Ammon's horn (tissue), 1 donor: ENCODE measurements around the gene COL23A1.

Experiments used
- DNase-seq: peaks from one replicate; pipeline ENCODE4 v3.0.0-alpha.2; 2016; ENCODE audit warnings: low spot score

Gene COL23A1

DNA sequence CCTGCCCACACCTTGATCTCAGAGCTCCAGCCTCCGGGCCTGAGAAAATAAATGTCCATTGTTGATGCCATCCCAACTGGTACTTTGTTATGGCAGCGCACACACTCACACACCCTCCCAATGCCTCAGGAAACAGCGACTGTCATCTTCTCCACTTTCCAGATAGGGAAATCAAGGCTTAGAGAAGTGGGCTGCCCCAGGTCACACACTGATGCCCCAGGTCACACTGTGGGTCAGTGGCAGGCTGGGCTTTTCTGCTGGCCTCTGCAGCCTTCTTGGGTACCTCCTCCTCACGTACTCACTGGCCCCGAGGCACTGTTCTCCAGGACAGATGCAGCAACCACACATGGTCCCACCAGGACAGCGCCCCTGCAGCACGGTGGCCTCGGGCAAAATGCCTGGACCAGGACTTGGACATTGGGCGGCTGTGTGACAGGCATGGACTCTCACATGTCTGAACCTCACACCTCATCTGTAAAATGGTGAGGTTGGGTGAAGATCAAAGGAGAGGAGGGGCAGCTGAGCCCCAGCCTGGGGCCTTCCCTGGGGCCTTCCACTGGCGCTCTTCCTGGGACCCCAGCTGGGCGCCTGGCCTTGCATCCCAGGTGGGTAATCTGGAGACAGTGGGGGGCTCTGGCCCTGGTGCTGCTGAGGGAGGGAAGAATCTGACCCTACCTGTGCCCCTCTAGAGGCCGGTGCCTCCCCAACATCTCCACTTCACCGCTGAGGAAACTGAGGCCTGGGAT, 156.0 kb downstream of the COL23A1 start:
- no peak for DNase-seq

DNA sequence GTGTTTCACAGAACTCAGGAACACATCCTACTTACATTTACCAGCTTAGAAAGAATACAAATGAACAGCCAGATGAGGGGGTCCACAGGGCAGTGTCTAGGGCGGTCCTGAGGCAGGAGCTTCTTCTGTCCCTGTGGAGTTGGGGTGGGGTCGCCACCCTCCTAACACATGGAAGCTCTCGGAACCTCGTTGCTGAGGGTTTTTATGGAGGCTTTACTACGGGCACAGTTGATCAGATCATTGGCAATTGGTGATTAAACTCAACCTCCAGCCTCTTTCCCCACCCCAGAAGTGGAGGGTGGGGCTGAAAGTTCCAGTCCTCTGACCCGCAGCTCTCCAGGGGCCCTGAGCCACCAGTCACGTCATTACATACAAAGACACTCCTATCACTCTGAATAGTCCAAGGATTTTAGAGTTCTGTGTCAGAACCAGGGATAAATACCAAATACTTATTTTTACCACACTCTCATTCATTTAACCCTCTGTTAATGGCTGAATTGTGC, 156.9 kb downstream of the COL23A1 start:
- no peak for DNase-seq

DNA sequence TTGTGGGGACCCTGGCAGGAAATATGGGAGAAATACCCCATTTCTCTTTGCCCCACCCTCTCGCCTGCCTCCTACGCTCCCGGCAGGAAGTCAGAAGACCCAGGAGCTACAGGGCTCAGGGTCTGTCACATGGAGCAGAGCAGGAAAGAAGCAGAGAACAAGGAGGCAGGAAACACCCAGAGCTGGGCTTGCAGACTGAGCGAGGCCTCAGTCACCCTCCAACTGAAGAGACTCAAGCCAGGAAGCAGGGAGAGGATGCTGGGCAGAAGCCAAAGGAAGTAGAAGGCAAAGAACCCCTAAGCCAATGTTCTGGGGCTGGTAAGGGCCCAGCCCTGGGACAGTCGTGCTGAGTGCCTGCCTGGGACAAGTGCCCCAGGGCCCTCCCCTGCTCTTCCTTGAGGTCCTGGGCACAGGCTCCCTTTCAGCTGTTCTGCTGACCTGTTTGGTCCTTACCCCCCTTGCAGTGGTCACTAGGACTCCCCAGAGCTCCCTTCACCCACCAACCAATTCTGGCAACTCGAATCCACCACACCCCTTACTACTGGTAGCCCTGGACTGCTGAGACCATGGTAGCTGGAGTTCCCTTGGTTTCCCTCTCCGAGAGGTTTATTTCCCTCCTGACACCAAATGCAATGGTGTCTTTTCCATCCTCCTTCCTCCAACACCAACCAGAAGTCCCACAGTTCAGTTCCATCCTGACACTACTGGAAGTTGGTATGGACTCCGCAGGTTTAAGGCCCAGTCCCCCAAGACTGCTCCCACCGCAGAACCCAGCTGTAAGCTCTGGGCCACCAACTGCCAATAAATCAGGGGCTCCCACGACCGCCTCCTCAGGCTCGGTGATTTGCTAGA, 157.5 kb downstream of the COL23A1 start:
- no peak for DNase-seq

DNA sequence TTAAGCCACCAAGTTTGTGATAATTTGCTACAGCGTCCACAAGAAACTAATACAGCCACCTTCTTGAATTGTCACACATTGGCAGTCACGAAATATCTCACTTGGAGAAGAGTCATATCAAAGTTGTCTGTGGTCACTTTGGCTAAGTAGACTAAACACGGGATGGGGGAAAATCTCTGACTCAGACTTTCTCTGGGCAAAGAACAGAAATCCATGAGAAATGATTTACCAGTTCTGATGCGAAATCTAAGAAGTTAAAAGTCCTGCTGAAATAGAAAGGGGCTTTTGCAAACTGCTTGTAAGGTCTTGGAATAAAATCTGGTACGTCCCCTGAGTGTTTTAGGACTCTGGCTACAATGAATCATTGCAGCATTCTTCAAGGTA, 158.4 kb downstream of the COL23A1 start:
- DNase-seq: no peak

DNA sequence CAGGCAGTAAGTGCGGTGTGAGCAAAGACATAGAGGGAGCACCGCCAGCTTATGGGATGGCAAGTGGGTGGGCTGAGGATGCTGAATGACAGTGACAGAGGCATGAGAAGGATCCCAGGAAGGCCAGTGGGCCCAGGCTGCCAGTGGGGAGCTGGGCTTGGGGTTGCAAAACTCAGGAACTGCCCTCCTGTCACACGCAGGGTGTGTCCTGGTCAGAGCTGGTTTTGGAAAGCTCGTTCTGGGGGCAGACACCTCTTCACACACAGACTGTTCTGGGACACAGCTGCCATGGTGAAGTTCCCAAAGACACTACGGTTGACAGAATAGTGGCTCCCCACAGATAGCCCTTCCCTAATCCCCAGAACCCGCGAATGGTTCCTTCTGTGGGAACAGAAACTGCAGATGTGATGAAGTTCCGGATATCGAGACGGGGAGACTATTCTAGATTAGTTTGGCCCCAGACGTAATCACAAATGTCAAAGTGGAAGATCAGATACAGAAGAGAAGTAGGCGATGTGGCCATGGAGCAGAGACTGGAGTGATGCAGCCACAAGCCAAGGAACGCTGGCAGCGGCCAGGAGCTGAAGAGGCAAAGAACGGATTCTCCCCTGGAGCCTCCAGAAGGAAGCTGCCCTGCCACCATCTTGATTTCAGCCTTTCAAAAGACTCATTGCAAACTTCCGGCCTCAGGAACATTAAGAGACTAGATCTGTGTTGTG, 159.0 kb downstream of the COL23A1 start:
- DNase-seq: no peak

DNA sequence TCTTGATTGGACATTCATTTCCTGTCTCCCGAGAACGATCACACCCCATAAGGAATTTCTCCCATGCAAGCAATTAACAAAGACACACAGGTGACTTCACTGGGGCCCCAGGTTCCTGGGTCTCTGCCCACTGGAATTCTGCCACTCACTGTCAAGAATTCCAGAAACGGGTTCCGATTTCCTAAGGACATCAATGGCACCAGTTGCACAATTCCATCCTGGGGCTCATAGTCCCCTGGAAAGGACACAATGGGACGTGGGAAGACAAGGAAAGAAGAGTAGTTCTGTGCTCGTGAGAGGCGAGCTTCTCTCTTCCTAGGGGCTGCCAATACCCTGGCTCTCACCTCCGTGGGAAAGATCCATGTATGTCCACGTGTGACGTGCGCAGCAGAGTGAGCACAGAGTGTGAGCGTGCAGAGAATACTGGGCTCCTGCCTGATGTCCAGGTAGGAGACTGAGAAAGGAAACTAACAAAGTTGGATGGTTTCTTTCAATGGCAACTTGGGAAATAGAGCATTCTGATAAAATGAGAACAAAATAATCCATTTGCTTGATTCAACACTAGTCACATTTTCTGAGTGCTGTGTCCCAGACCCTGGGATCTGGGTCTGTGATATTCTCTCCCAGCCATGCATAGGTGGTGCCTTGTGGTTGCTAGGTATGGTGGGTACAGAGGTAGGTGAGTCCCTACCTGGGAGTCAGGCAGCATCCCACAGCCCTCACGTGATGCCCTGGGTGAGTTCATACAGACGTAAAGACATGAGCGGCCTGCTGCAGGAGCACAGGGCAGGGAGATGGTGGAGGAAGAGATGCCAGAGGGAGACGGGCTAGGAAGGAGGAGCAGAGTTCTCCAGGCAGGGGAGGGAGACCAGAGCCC, 159.8 kb downstream of the COL23A1 start:
- DNase-seq: no peak

DNA sequence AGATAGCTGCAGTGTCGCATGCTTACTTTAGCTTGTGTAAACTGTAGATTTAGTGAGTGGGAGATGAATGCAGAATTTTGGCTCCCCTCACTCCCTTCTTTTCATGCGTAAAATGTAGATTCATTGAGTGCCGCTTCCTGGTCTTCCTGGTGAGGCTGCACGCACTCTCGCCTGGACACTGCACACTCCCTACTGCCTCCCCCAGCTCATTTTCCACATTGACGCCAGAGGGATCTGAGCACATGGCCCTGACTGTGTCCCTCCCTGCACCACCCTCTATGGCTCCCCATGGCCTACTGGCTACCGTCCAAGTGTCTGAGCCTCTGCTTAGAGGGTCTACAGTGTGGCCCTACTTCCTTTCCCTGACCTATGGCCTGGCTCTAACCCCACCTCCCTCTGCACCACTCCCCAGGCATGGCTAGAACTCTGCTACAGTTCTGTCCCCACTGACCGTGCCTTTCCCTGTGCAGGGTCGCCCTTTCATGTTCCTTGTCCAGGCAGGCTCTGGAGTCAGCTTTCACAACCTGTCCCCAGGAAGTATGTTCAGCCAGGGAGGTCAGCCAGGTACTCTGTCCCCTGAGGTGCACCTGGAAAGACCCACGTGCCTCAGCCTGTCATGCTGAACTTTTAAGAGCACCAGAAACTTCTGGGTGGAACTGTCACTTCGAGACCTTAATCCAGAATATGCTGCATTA, 160.6 kb downstream of the COL23A1 start:
- no peak for DNase-seq

DNA sequence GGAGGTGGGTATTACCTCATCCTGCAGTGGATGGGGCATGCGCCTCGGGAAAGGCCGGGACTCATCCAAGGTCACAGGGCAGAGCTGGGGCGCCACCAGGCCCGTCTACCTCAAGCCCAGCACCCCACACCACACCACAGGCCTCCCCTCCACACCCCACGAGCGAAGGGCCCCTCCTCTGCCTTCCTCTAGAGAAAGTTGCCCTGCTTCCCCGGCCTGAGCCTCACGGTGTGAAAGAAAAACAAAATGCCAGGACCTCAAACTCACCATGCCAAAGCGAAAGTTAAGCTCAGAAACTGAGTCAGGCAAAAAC, 161.1 kb downstream of the COL23A1 start:
- DNase-seq: no peak

DNA sequence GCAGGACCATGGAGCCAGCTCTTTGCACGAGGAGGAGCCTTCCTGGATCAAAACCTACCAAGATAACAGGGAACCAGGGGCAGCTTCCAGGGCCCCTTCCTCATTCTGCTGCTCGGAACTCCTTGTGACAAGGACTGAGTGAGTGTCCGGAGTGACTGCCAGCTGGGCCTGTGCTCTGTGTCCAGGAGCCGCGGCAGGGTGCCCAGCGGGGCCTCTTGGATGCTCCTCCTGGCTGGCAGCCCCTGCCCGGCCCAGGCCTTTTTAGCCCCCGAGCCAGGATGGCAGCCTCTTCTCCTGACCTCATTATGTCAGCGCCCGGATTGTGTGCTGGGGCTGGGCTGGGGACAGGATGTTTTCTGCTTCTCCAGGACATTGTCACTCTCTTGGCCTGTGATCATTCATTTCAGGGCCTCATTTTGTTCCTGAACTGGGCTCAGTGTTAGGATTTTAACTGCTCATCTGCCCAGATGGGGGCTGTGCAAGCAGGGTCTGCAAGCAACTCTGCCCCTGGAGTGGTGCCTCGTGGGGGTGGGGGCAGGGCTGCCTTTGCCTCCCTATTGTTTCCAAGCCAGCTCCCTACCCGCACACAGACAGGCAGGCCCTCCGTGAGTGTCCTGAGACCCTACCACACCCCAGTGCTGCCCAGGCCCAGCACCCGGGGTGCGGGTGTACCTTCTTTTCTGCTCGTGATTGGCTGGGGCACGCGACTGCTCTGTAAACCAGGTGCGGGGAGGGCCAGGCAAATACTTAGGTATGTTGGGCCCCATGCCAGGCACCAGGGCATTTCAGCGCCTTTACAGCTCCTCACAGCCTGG, 161.6 kb downstream of the COL23A1 start:
- DNase-seq: peak; percentile 65

DNA sequence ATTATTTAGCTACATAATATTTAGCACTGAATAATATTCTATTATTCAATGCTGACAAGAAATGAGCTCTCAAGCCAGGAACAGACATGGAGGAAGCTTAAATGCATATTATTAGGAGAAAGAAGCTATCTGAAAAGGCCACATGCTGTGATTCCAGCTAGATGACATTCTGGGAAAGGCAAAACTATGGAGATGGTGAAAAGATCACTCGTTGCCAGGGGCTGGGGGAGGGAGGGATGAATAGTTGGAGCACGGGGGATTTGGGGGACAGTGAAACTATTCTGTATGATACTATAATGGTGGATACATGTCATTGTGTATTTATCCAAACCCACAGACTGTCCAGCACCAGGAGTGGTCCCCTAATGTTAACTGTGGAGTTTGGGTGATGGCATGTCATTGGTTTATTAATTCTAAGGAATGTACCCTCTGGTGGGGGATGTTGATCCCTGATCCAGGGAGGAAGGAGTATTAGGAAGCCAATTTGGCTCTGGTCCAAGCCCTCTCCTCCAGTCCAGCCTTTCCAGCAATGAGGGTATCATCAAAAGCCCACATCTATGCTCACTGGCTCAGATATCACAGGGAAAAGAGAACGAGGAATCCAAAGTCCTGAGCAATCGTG, 162.5 kb downstream of the COL23A1 start:
- DNase-seq: no peak

DNA sequence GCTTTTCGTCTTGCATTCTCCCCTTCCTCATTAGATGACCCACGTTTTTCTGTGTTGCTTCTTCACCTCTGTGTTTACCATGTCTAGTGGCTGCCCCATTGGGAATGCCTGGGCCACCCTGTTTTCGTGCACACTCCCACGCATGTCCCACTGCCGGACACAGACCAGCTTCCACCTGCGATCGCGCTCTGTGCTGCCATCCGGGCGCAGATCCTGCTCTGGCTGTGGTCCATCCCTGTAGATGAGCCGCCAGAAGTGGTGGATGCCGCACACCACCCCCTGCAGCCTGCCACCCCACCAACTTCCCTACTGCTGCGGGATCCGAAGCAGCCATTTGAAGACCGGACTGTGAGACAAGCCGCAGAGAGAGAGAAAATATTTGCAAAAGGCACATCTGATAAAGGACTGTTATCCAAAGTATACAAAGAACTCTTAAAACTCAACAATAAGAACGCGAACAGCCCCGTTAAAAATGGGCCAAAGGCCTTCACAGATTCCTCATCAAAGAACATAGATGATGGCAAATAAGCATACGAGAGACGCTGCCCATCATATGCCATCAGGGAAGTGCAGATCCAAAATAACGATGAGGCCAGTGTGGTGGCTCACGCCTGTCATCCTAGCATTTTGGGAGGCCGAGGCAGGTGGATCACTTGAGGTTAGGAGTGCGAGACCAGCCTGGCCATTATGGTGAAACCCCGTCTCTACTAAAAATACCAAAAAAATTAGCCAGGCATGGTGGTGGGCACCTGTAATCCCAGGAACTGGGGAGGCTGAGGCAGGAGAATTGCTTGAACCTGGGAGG, 163.7 kb downstream of the COL23A1 start:
- DNase-seq: no peak

DNA sequence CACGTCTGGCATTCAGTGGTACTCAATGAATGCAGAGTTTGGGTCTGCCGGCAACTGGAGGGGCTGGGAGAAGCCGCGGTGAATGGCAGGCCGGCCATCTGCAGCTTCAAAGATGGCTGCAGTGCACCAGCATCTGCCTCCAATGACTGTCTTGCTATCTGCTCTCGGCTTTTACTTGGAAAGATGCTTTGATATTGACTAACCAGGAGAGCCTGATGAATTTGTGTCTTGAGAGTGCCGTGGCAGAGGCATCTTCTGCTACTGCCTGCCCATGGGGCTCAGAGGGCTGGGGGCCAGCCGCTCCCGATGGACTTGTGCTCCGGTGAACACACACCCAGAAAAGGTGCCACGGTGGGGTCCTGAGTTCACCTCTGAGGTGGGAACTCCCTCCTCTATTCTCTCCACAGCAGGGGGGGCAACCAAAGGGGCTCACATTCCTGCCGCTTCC, 164.5 kb downstream of the COL23A1 start:
- no peak for DNase-seq

DNA sequence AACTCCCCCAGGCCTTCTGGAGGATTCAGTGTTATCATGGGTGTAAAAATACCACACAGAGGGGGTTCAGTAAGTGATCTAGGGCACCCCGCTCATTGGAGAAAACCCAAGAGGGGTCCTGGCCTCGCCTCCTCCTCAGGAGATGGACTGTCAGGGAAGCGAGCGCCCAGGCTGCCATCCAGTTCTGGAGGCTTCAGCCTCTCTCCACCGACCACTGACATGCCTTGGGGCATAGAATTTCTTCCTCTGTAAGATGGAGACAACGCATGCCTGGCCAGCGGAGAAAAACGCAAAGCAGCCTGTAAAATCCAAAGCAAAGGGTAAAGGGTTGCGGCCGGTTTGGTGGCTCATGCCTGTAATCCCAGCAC, 165.4 kb downstream of the COL23A1 start:
- no peak for DNase-seq

DNA sequence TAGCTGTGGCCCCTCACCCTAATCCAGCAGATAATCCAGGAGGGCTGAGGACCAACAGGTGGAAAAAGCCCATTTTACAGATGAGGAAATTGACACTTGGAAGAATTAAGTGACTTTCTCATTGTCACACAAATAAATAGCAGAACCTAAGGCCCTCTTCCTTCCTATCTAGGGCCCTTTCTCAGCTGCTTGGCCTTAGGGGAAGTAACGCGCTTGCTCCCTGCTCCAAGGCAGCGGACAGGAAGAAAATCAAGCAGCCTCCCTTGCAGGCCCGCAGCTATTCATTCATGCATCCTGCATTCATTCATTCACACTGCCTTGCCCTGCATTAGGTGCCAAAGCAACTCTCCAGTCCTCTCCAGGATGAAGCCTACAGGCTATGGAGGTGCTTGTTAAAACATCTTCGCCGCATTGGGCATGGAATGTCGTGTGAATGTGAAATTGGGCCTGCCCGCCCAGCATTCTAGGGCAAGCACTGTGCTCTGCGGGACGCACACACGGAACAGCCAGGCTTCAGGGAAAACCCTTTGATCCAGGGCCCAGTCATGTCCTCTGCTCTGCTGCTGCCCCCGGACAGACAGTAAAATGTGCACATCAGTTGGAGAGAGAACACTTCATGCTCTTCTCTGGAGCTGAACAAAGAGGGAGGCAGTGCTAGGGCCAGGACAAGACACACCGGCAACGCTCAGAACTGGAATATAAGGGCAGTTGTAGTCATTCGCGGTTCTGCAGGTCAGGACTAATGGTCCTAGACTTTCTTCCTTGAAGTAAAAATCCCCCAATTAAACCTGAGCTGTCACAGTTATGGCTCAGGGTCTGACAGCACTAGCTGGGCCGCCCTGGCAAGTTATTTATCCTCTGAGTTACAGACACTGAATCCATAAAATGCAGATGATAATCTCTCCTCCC, 166.0 kb downstream of the COL23A1 start:
- no peak for DNase-seq

DNA sequence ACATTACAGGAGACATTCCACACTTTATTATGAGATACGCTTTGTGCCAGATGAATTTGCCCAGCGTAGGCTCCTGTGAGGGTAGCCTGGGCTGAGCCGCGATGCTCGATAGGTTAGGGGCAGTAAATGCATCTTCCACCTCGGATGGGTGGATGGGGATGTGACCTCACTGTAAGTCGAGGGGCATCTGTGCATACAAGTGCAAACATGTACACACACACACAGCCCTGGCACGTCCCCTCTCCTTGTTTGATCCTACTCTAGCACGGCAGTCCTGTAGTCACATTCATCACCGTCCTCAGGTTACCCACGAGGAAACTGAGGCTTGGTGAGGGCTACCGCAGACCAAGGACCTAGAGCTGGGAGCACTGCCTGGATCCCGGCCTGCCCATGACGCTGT, 166.8 kb downstream of the COL23A1 start:
- no peak for DNase-seq

DNA sequence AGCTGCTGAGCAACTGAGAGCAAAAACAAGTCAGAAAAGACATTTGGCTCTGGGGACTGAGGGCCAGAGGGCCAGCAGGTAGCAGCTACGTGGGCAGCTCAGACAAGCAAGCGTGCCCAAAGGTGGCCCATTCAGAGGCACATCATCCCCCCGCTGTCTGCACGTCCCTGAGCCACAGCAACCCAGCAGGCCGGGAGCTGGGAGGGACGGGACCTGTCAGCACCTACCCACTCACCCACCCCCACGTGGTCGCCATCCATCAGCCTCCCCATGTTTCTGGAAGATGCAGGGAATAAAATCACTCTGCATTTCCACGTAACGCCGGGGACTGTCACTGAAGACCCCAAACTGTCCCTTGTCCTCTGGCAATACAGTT, 167.8 kb downstream of the COL23A1 start:
- DNase-seq: no peak

DNA sequence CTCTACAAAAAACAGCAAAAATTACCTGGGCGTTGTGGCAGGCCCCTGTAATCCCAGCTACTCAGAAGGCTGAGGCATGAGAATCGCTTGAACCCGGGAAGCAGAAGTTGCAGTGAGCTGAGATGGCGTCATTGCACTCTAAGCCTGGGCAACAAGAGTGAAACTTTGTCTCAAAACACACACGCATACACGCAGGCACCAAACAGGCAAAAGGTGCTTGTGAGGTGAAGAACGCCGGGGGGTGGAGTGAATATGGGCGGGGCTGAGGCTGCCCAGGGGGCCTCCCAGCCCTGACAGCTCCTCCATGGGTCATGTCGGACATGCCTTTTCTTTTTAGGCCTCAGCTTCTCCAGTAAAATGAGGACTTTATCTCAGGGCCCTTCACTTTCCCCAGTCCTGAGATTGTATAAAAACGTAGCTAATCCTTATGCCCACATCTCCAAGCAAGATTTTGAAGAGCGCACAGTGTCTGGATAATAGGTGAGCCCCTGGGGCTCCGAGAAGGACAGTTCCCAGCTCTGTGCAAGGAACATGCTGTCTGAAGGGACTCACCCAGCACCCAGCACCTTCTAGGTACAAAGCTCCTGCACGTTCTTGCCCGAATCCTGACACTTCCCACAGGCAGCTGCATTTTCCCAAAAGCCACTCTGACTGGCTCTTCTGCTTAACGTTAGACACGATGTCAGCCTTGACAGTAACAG, 168.3 kb downstream of the COL23A1 start:
- no peak for DNase-seq
